ENCODE measurements around the gene ZNF577.
"Not testable (repeated sequence)": the region's sequence is repeated elsewhere in the genome, so short reads cannot be mapped to it uniquely, and the experiment has no call there.

Gene ZNF577

DNA sequence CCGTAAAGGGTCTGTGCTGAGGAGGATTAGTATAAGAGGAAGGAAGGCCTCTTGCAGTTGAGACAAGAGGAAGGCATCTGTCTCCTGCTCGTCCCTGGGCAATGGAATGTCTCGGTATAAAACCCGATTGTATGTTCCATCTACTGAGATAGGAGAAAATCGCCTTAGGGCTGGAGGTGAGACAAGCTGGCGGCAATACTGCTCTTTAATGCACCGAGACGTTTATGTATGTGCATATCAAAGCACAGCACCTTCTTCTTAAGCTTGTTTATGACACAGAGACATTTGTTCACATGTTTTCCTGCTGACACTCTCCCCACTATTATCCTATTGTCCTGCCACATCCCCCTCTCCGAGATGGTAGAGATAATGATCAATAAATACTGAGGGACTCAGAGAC lies 18.4 kb upstream of the ZNF577 start:
- H3K36me3 ChIP-seq (ENCODE audit: control insufficient read depth in 2 of 2, insufficient read depth in 2 of 2, low read length in 2 of 2); H3K9ac ChIP-seq (ENCODE audit: low read length in 2 of 2); H3K9me3 ChIP-seq (ENCODE audit: control insufficient read depth in 2 of 2, low read length in 2 of 2); H3K4me3 ChIP-seq (ENCODE audit: low read length in 2 of 2); H3K27ac ChIP-seq (ENCODE audit: low read length); H3K27me3 ChIP-seq (ENCODE audit: control insufficient read depth in 1 of 2, insufficient read depth in 2 of 2, low read length in 2 of 2): not testable (repeated sequence)
- peaks cover 11% of the 10 kb centered on the region for H3K4me1 ChIP-seq (ENCODE audit: control insufficient read depth, insufficient read depth, low read length)

- H3K9me3 ChIP-seq (ENCODE audit: control insufficient read depth in 2 of 2, low read length in 2 of 2); H3K27ac ChIP-seq (ENCODE audit: low read length); H3K36me3 ChIP-seq (ENCODE audit: control insufficient read depth in 2 of 2, insufficient read depth in 2 of 2, low read length in 2 of 2); H3K27me3 ChIP-seq (ENCODE audit: control insufficient read depth in 1 of 2, insufficient read depth in 2 of 2, low read length in 2 of 2); H3K4me3 ChIP-seq (ENCODE audit: low read length in 2 of 2); H3K9ac ChIP-seq (ENCODE audit: low read length in 2 of 2): not testable (repeated sequence)
- peaks cover 11% of the 10 kb centered on the region for H3K4me1 ChIP-seq (ENCODE audit: control insufficient read depth, insufficient read depth, low read length)
These were observed 17.9 kb upstream of the ZNF577 start for GRCh38 chr19:51905639-51906038.

DNA sequence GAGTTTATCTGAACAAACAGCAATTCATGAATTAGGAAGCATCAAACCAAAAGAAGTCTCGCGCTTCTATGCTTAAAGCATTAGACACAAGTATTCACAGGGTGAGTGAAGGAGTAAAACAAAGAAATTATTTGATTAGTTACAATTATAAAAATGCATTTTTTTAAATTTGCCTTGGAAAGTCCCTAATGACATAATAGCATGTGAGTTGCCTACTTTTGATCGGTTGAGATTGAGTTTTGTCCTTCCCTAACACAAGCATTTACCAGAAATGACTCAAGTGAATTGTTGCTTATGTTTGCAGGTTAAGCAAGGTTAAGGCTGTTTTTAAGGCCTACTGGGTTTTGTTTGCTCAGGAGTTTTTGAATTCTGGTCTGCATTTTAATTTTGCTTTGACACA lies 17.5 kb upstream of the ZNF577 start:
- Histone ChIP-seq H3K9me3 (ENCODE audit: control insufficient read depth in 2 of 2, low read length in 2 of 2) (peaks cover 4 to 11% of the 10 kb centered on the region in 2 donors), H3K4me3 (ENCODE audit: low read length in 2 of 2) (peak overlapping the region; percentile 75 to 97), H3K27me3 (ENCODE audit: control insufficient read depth in 1 of 2, insufficient read depth in 2 of 2, low read length in 2 of 2) (no peaks in the 10 kb centered on the region), H3K4me1 (ENCODE audit: control insufficient read depth, insufficient read depth, low read length) (peaks cover 11% of the 10 kb centered on the region), H3K27ac (ENCODE audit: low read length) (no peak overlapping the region), H3K36me3 (ENCODE audit: control insufficient read depth in 2 of 2, insufficient read depth in 2 of 2, low read length in 2 of 2) (peaks cover 2 to 6% of the 10 kb centered on the region in 2 donors), H3K9ac (ENCODE audit: low read length in 2 of 2) (no peak overlapping the region)

DNA sequence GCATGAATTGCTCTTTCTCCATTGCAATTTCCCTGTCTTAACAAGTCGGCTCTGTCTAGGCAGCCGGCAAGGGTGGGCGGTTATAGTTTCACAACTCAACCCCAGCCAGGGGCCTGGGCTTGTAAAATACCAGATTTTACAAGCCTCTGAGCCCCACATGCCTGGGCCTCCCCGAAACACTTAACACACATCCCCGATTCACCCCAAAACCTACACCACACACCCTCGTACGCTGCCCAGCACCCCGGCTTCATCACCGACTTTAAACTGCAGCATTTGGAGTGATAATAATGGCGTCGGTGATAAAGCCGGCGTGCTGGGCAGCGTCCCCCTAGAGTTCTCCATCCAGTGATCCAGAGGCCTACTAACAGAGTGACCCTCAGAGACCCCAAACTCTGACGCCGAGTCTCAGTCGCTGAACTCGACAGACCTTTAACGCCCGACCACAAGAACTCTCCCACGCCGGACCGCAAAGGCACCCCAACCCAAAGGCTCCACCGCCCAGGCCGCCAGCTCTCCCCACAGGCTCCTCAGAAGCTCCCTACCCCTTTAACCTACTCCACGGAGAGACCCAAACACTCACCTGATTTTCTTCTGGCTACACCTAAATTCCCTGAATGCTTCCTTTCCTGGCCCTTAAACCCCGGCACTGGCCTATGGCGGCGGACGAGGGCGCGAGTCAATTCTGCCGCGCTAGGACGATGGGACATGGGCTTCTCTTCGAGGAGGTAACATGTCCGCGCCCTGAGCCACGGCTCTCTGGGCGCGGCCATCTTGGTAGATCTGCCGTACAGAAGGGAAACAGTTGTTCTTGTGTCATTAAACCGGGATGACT lies 16.8 kb upstream of the ZNF577 start, which contains the start of gene ZNF649:
TSS of gene ZNF649 (minus strand) at position 687 of the 835 bp plus-strand sequence. CDS start 4,910 bp downstream, outside the sequence.
- H3K27ac ChIP-seq (ENCODE audit: low read length) = peak within 1 kb of the TSS; percentile 74
- H3K4me1 ChIP-seq (ENCODE audit: control insufficient read depth, insufficient read depth, low read length) = peaks cover 11% of the 10 kb centered on the region
- H3K9ac ChIP-seq (ENCODE audit: low read length in 2 of 2) = peak within 1 kb of the TSS; percentile 88 to 94

DNA sequence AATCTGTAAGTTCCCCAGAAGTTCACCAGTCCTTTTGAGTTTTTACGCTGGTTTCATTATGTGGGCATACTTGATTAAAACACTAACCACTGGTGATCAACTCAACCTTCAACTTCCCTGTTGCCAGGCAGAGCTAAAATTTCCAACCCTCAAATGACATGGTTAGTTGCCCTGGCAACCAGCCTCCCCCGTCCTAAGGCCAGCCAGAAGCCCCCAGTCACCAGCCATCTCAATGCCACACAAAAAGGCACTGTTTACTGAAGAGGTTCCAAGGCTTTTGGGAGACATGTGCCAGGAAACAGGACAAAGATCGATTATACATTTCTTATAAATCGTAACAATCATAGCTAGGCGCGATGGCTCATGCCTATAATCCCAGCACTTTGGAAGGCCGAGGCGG lies 15.4 kb upstream of the ZNF577 start:
- no peak overlapping the region for H3K27ac ChIP-seq (ENCODE audit: low read length)
- H3K36me3 ChIP-seq (ENCODE audit: control insufficient read depth in 2 of 2, insufficient read depth in 2 of 2, low read length in 2 of 2) = peaks cover 17 to 20% of the 10 kb centered on the region in 2 donors
- peak overlapping the region; percentile 41 to 97 for H3K4me3 ChIP-seq (ENCODE audit: low read length in 2 of 2)
- H3K9me3 ChIP-seq (ENCODE audit: control insufficient read depth in 2 of 2, low read length in 2 of 2) = peaks cover 4 to 13% of the 10 kb centered on the region in 2 donors
- no peak overlapping the region for H3K9ac ChIP-seq (ENCODE audit: low read length in 2 of 2)
- H3K27me3 ChIP-seq (ENCODE audit: control insufficient read depth in 1 of 2, insufficient read depth in 2 of 2, low read length in 2 of 2) = no peaks in the 10 kb centered on the region
- H3K4me1 ChIP-seq (ENCODE audit: control insufficient read depth, insufficient read depth, low read length) = peaks cover 11% of the 10 kb centered on the region

More for the DNA sequence above, 16.8 kb upstream of the ZNF577 start, which contains the start of gene ZNF649:
- peaks cover 7 to 11% of the 10 kb centered on the region in 2 donors for H3K36me3 ChIP-seq (ENCODE audit: control insufficient read depth in 2 of 2, insufficient read depth in 2 of 2, low read length in 2 of 2)
- no peaks in the 10 kb centered on the region for H3K27me3 ChIP-seq (ENCODE audit: control insufficient read depth in 1 of 2, insufficient read depth in 2 of 2, low read length in 2 of 2)
- H3K9me3 ChIP-seq (ENCODE audit: control insufficient read depth in 2 of 2, low read length in 2 of 2) = peaks cover 4 to 13% of the 10 kb centered on the region in 2 donors
- H3K4me3 ChIP-seq (ENCODE audit: low read length in 2 of 2) = peak within 1 kb of the TSS; percentile 75 to 97

- Histone ChIP-seq H3K9ac (ENCODE audit: low read length in 2 of 2) (no peak overlapping the region), H3K4me1 (ENCODE audit: control insufficient read depth, insufficient read depth, low read length) (peaks cover 11% of the 10 kb centered on the region), H3K36me3 (ENCODE audit: control insufficient read depth in 2 of 2, insufficient read depth in 2 of 2, low read length in 2 of 2) (peaks cover 29 to 32% of the 10 kb centered on the region in 2 donors), H3K4me3 (ENCODE audit: low read length in 2 of 2) (no peak overlapping the region), H3K9me3 (ENCODE audit: control insufficient read depth in 2 of 2, low read length in 2 of 2) (peaks cover 4 to 13% of the 10 kb centered on the region in 2 donors), H3K27ac (ENCODE audit: low read length) (no peak overlapping the region), H3K27me3 (ENCODE audit: control insufficient read depth in 1 of 2, insufficient read depth in 2 of 2, low read length in 2 of 2) (no peaks in the 10 kb centered on the region)
These were observed 14.1 kb upstream of the ZNF577 start for GRCh38 chr19:51901860-51902259.

GRCh38 chr19:51891193-51891747 lies 3.5 kb upstream of the ZNF577 start:
- H3K4me3 ChIP-seq (ENCODE audit: low read length in 2 of 2) = peak overlapping the region in 1 of 2 donors; percentile 36
- peaks cover 37 to 41% of the 10 kb centered on the region in 2 donors for H3K9me3 ChIP-seq (ENCODE audit: control insufficient read depth in 2 of 2, low read length in 2 of 2)
- no peak overlapping the region for H3K27ac ChIP-seq (ENCODE audit: low read length)
- H3K27me3 ChIP-seq (ENCODE audit: control insufficient read depth in 1 of 2, insufficient read depth in 2 of 2, low read length in 2 of 2) = no peaks in the 10 kb centered on the region
- H3K36me3 ChIP-seq (ENCODE audit: control insufficient read depth in 2 of 2, insufficient read depth in 2 of 2, low read length in 2 of 2) = peaks cover 52 to 60% of the 10 kb centered on the region in 2 donors
- H3K4me1 ChIP-seq (ENCODE audit: control insufficient read depth, insufficient read depth, low read length) = no peaks in the 10 kb centered on the region
- H3K9ac ChIP-seq (ENCODE audit: low read length in 2 of 2) = no peak overlapping the region

GRCh38 chr19:51889934-51890333 lies 2.2 kb upstream of the ZNF577 start:
- H3K4me3 ChIP-seq (ENCODE audit: low read length in 2 of 2) = no peak overlapping the region
- peaks cover 42 to 49% of the 10 kb centered on the region in 2 donors for H3K36me3 ChIP-seq (ENCODE audit: control insufficient read depth in 2 of 2, insufficient read depth in 2 of 2, low read length in 2 of 2)
- no peaks in the 10 kb centered on the region for H3K27me3 ChIP-seq (ENCODE audit: control insufficient read depth in 1 of 2, insufficient read depth in 2 of 2, low read length in 2 of 2)
- no peaks in the 10 kb centered on the region for H3K4me1 ChIP-seq (ENCODE audit: control insufficient read depth, insufficient read depth, low read length)
- peaks cover 35 to 39% of the 10 kb centered on the region in 2 donors for H3K9me3 ChIP-seq (ENCODE audit: control insufficient read depth in 2 of 2, low read length in 2 of 2)
- no peak overlapping the region for H3K9ac ChIP-seq (ENCODE audit: low read length in 2 of 2)
- H3K27ac ChIP-seq (ENCODE audit: low read length) = no peak overlapping the region

- no peak overlapping the region for H3K27ac ChIP-seq (ENCODE audit: low read length)
- no peaks in the 10 kb centered on the region for H3K4me1 ChIP-seq (ENCODE audit: control insufficient read depth, insufficient read depth, low read length)
- no peak overlapping the region for H3K9ac ChIP-seq (ENCODE audit: low read length in 2 of 2)
- H3K36me3 ChIP-seq (ENCODE audit: control insufficient read depth in 2 of 2, insufficient read depth in 2 of 2, low read length in 2 of 2) = peaks cover 4 to 12% of the 10 kb centered on the region in 2 donors
- no peak overlapping the region for H3K4me3 ChIP-seq (ENCODE audit: low read length in 2 of 2)
- peaks cover 7 to 8% of the 10 kb centered on the region in 2 donors for H3K9me3 ChIP-seq (ENCODE audit: control insufficient read depth in 2 of 2, low read length in 2 of 2)
- H3K27me3 ChIP-seq (ENCODE audit: control insufficient read depth in 1 of 2, insufficient read depth in 2 of 2, low read length in 2 of 2) = no peaks in the 10 kb centered on the region
These were observed 3.0 kb downstream of the ZNF577 start for GRCh38 chr19:51884713-51885112.

DNA sequence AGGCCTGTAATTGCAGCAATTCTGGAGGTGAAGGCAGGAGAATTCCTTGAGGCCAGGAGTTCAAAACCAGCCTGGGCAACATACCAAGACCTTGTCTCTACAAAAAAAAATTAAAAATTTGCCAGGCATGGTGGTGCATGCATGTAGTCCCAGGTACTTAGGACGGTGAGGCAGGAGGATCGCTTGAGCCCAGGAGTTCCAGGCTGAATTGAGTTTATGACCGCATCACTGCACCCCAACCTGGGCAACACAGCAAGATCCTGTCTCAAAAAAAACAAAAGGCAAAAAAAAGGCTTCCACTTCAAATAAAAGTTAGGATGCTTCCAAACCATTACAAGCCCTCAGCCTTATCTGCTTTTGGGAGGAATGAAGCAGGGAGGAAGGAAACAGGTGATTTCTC lies 5.2 kb downstream of the ZNF577 start:
- peaks cover 17% of the 10 kb centered on the region in 2 donors for H3K36me3 ChIP-seq (ENCODE audit: control insufficient read depth in 2 of 2, insufficient read depth in 2 of 2, low read length in 2 of 2)
- H3K9me3 ChIP-seq (ENCODE audit: control insufficient read depth in 2 of 2, low read length in 2 of 2) = no peaks in the 10 kb centered on the region
- no peak overlapping the region for H3K27ac ChIP-seq (ENCODE audit: low read length)

More for the DNA sequence above, 5.2 kb downstream of the ZNF577 start:
- no peak overlapping the region for H3K9ac ChIP-seq (ENCODE audit: low read length in 2 of 2)
- H3K27me3 ChIP-seq (ENCODE audit: control insufficient read depth in 1 of 2, insufficient read depth in 2 of 2, low read length in 2 of 2) = no peaks in the 10 kb centered on the region
- no peaks in the 10 kb centered on the region for H3K4me1 ChIP-seq (ENCODE audit: control insufficient read depth, insufficient read depth, low read length)
- no peak overlapping the region for H3K4me3 ChIP-seq (ENCODE audit: low read length in 2 of 2)
